CD14-positive monocyte (primary cell): ENCODE results near the gene HDGFL1. TPM values are rescaled to one million over a fixed set of nuclear protein-coding genes. Genes with fewer than 3 reads are reported as not detected.

Source experiments
- DNase-seq, 3 donors: peaks; one replicate each; pipeline ENCODE4 v3.0.0-alpha.2; 2011 to 2022
- H2AFZ ChIP-seq: 2 replicates; pipeline ENCODE4 v1.6.0; 2012; ENCODE audit warnings: mild to moderate bottlenecking, low read depth, low read length, inconsistent platforms; ENCODE audit not compliant: insufficient read depth, poor library complexity, severe bottlenecking
- H3K27ac ChIP-seq, 2 donors: 1 replicate in 1 of 2; 2 replicates in 1 of 2; pipeline ENCODE4 v1.5.1; 2012 to 2013; ENCODE audit warnings: low read length in 2 of 2, control low read depth in 1 of 2, inconsistent platforms in 1 of 2, low read depth in 1 of 2, mild to moderate bottlenecking in 1 of 2
- H3K27me3 ChIP-seq, 2 donors: one replicate each; pipeline versions ENCODE4 v1.6.0 to v1.6.1; 2011 to 2013; ENCODE audit warnings: low read length in 2 of 2; ENCODE audit not compliant: control insufficient read depth in 2 of 2, insufficient read depth in 2 of 2
- H3K36me3 ChIP-seq, 2 donors: replicated peaks in 1 of 2; 1 replicate in 1 of 2; 2 replicates in 1 of 2; pipeline versions ENCODE4 v1.5.1 to v1.6.1; 2012 to 2013; ENCODE audit warnings: low read length in 2 of 2, control low read depth in 1 of 2, inconsistent platforms in 1 of 2, mild to moderate bottlenecking in 1 of 2; ENCODE audit not compliant: insufficient read depth in 2 of 2, control insufficient read depth in 1 of 2
- H3K4me1 ChIP-seq, 2 donors: 1 replicate in 1 of 2; 2 replicates in 1 of 2; pipeline versions ENCODE4 v1.5.1 to v1.6.1; 2012 to 2013; ENCODE audit warnings: low read length in 2 of 2, control low read depth in 1 of 2, inconsistent platforms in 1 of 2, mild to moderate bottlenecking in 1 of 2, moderate library complexity in 1 of 2; ENCODE audit not compliant: insufficient read depth in 2 of 2, control insufficient read depth in 1 of 2
- H3K4me2 ChIP-seq: replicated peaks from 2 replicates; pipeline ENCODE3; 2012; ENCODE audit warnings: low read length, moderate library complexity, mild to moderate bottlenecking; ENCODE audit not compliant: poor library complexity, severe bottlenecking; ENCODE audit errors: extremely low read depth
- H3K4me3 ChIP-seq, 3 experiments: fragments of 200-600 bp in 1 of 3; sonication (generic) in 1 of 3; replicated peaks in 1 of 3; 1 replicate in 2 of 3; 2 replicates in 1 of 3; pipeline ENCODE4 v1.5.1; 2011 to 2013; ENCODE audit warnings: low read length in 3 of 3, mild to moderate bottlenecking in 3 of 3, control low read depth in 2 of 3, low read depth in 2 of 3, inconsistent platforms in 1 of 3, moderate library complexity in 1 of 3
- H3K79me2 ChIP-seq: 2 replicates; pipeline ENCODE4 v1.6.0; 2012; ENCODE audit warnings: mild to moderate bottlenecking, control low read depth, inconsistent platforms, low read length, moderate library complexity; ENCODE audit not compliant: insufficient read depth
- H3K9ac ChIP-seq: 2 replicates; pipeline ENCODE4 v1.6.0; 2017; ENCODE audit warnings: low read length, mild to moderate bottlenecking; ENCODE audit not compliant: insufficient read depth, poor library complexity, severe bottlenecking
- H3K9me3 ChIP-seq, 2 donors: replicated peaks in 1 of 2; 1 replicate in 1 of 2; 2 replicates in 1 of 2; pipeline versions ENCODE4 v1.5.1 to v1.6.1; 2012 to 2013; ENCODE audit warnings: low read length in 2 of 2, control low read depth in 1 of 2; ENCODE audit not compliant: control insufficient read depth in 1 of 2, insufficient read depth in 1 of 2
- H4K20me1 ChIP-seq: 2 replicates; pipeline ENCODE4 v1.6.0; 2012; ENCODE audit warnings: mild to moderate bottlenecking, low read length, control low read depth, moderate library complexity; ENCODE audit not compliant: insufficient read depth
- H3K27ac Mint-ChIP-seq, 7 donors: one replicate each; pipeline ENCODE4 v1.8.0; 2020; ENCODE audit warnings: mild to moderate bottlenecking in 7 of 7, mixed read lengths in 7 of 7, moderate library complexity in 6 of 7, inconsistent platforms in 2 of 7
- H3K27me3 Mint-ChIP-seq, 3 donors: one replicate each; pipeline ENCODE4 v1.8.0; 2021 to 2022; ENCODE audit warnings: low read depth in 3 of 3, mild to moderate bottlenecking in 3 of 3, mixed read lengths in 3 of 3, moderate library complexity in 3 of 3, inconsistent platforms in 1 of 3
- H3K36me3 Mint-ChIP-seq, 2 donors: one replicate each; pipeline ENCODE4 v1.8.0; 2020; ENCODE audit warnings: mixed read lengths in 2 of 2, inconsistent platforms in 1 of 2, mild to moderate bottlenecking in 1 of 2
- H3K4me1 Mint-ChIP-seq: one replicate; pipeline ENCODE4 v1.8.0; 2020; ENCODE audit warnings: mild to moderate bottlenecking, mixed read lengths
- H3K4me3 Mint-ChIP-seq, 2 donors: one replicate each; pipeline ENCODE4 v1.8.0; 2020; ENCODE audit warnings: mild to moderate bottlenecking in 2 of 2, mixed read lengths in 2 of 2, moderate library complexity in 1 of 2
- H3K9me3 Mint-ChIP-seq, 7 donors: one replicate each; pipeline ENCODE4 v1.8.0; 2020 to 2022; ENCODE audit warnings: mixed read lengths in 7 of 7, mild to moderate bottlenecking in 6 of 7, moderate library complexity in 6 of 7, inconsistent platforms in 2 of 7
- WGBS: methylation state at CpG from one replicate; pipeline ENCODE4 v1.1.5; 2013; ENCODE audit warnings: missing lambda C conversion rate; ENCODE audit not compliant: insufficient coverage; 5-methylcytosine and 5-hydroxymethylcytosine counted together
- intact Hi-C, 2 donors: fragments of 100-400 bp; cut with micrococcal nuclease; formaldehyde crosslinking; loops; one replicate each; pipeline versions ENCODE4 v1.15.0 to v1.15.1; 2023
- polyA plus RNA-seq, 3 donors: library from polyadenylated mRNA; depleted of rRNA in 1 of 3; unstranded in 2 of 3; stranded (reverse) in 1 of 3; fragments of 300-500 nt in 2 of 3; fragments of >200 nt in 1 of 3; fragmentation: Illumina TruSeq in 2 of 3; gene quantifications; 1 replicate in 2 of 3; 2 replicates in 1 of 3; pipeline ENCODE4 v1.2.3, GENCODE V29; 2012 to 2021
- TF ChIP-seq, protein P1 (sequence below): fragments of 200-600 bp; IDR thresholded peaks from one replicate; pipeline ENCODE4 v1.8.0; 2022; ENCODE audit warnings: antibody characterized with exemption, mild to moderate bottlenecking

Gene HDGFL1
- polyA plus RNA-seq, 3 donors, result not detected

- H2AFZ ChIP-seq, result no peak overlapping the region
- H3K4me2 ChIP-seq, result no peak overlapping the region
- H3K4me1 ChIP-seq, result peaks cover 0 to 6% of the 10 kb centered on the region in 2 donors
- H3K4me3 Mint-ChIP-seq, result no peak overlapping the region
- H3K27me3 Mint-ChIP-seq, result no peaks in the 10 kb centered on the region
- H3K9me3 ChIP-seq, result peaks cover 0 to 4% of the 10 kb centered on the region in 2 donors
- intact Hi-C loops, result no loop called here
- peaks cover 8% of the 10 kb centered on the region for H3K4me1 Mint-ChIP-seq
- no peaks in the 10 kb centered on the region for H3K79me2 ChIP-seq
- no peak for DNase-seq
- H3K36me3 ChIP-seq, result no peaks in the 10 kb centered on the region
- no peak overlapping the region for H3K4me3 ChIP-seq
- no peaks in the 10 kb centered on the region for H3K27me3 ChIP-seq
- no peak overlapping the region for H3K27ac ChIP-seq
- H4K20me1 ChIP-seq, result no peaks in the 10 kb centered on the region
- TF ChIP-seq, protein P1, sequence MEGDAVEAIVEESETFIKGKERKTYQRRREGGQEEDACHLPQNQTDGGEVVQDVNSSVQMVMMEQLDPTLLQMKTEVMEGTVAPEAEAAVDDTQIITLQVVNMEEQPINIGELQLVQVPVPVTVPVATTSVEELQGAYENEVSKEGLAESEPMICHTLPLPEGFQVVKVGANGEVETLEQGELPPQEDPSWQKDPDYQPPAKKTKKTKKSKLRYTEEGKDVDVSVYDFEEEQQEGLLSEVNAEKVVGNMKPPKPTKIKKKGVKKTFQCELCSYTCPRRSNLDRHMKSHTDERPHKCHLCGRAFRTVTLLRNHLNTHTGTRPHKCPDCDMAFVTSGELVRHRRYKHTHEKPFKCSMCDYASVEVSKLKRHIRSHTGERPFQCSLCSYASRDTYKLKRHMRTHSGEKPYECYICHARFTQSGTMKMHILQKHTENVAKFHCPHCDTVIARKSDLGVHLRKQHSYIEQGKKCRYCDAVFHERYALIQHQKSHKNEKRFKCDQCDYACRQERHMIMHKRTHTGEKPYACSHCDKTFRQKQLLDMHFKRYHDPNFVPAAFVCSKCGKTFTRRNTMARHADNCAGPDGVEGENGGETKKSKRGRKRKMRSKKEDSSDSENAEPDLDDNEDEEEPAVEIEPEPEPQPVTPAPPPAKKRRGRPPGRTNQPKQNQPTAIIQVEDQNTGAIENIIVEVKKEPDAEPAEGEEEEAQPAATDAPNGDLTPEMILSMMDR, result no peak
- no peaks in the 10 kb centered on the region for H3K36me3 Mint-ChIP-seq
- H3K27ac Mint-ChIP-seq, result no peak overlapping the region
- H3K9me3 Mint-ChIP-seq, result peaks cover under 1 to 6% (median 2%) of the 10 kb centered on the region in 7 donors
- no peak overlapping the region for H3K9ac ChIP-seq
Observed at GRCh38 chr6:22596011-22596410, 26.6 kb downstream of the HDGFL1 start.

DNA sequence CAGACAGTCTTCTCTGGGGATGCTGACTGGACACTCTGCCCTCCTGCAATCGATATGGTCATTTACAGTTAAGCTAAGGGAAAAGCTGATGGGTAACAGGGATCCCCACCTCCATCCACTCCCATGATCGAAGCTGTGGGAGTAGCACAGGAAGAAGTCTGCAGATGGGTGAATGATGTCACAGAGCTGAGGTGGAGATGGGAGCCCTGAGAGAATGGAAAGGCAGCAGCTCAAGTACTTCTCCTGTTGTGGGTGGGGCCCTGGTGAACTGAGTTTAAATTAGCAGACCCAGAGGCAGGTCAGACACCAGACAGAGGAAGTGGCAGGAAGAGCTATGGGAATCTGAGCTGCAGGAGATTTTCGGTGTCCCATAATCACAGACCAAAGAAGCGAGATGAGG is 29.0 kb downstream of the HDGFL1 start:
- no peaks in the 10 kb centered on the region for H3K27me3 Mint-ChIP-seq
- Histone ChIP-seq H3K4me2 (no peak overlapping the region), H3K27me3 (no peaks in the 10 kb centered on the region), H2AFZ (no peak overlapping the region), H3K79me2 (no peaks in the 10 kb centered on the region), H3K4me1 (peaks cover 0 to 6% of the 10 kb centered on the region in 2 donors), H3K4me3 (no peak overlapping the region), H3K9ac (no peak overlapping the region), H4K20me1 (no peaks in the 10 kb centered on the region), H3K27ac (no peak overlapping the region), H3K9me3 (peaks cover 0 to 6% of the 10 kb centered on the region in 2 donors), H3K36me3 (no peaks in the 10 kb centered on the region)
- intact Hi-C loops, result no loop called here
- TF ChIP-seq, protein P1, result no peak
- no peak overlapping the region for H3K4me3 Mint-ChIP-seq
- peaks cover under 1 to 9% (median 5%) of the 10 kb centered on the region in 7 donors for H3K9me3 Mint-ChIP-seq
- peak overlapping the region in 1 of 7 donors; percentile 23 for H3K27ac Mint-ChIP-seq
- WGBS, result no CpG with 5 or more reads among the region's 4 CpGs
- no peak for DNase-seq
- H3K4me1 Mint-ChIP-seq, result peaks cover 8% of the 10 kb centered on the region
- H3K36me3 Mint-ChIP-seq, result no peaks in the 10 kb centered on the region
